Activated T-cell treated with anti-CD3 and anti-CD28 coated beads, Interleukin-2, amount 50 U/mL, for 1 hour (primary cell): Measurements from ENCODE around the gene LRP1-AS.
A peak's percentile ranks its signal among the peaks of the same experiment; 100 is the strongest.

Source experiments
- DNase-seq: peaks from one replicate; pipeline ENCODE4 v3.0.0-alpha.2; 2020

LRP1-AS gene

GRCh38 chr12:57146961-57147944 lies at the start of gene LRP1-AS:
Gene LRP1-AS (minus strand): TSS chr12:57147619.
- DNase-seq, result no peak

GRCh38 chr12:57196956-57197355 lies 49.5 kb upstream of the LRP1-AS start:
- DNase-seq, result no peak

- DNase-seq, result no peak
Observed at GRCh38 chr12:57196439-57196838, 49.0 kb upstream of the LRP1-AS start.

GRCh38 chr12:57195611-57196371 lies 48.4 kb upstream of the LRP1-AS start:
- DNase-seq, result no peak

- DNase-seq, result no peak
Observed at GRCh38 chr12:57195186-57195585, 47.8 kb upstream of the LRP1-AS start.

- no peak for DNase-seq
Observed at GRCh38 chr12:57194253-57194652, 46.8 kb upstream of the LRP1-AS start.

GRCh38 chr12:57193706-57194245 lies 46.4 kb upstream of the LRP1-AS start:
- DNase-seq, result no peak

GRCh38 chr12:57192920-57193319 lies 45.5 kb upstream of the LRP1-AS start:
- DNase-seq, result no peak

- DNase-seq, result no peak
Observed at GRCh38 chr12:57191410-57191809, 44.0 kb upstream of the LRP1-AS start.

- DNase-seq, result no peak
Observed at GRCh38 chr12:57190821-57191220, 43.4 kb upstream of the LRP1-AS start.

- DNase-seq, result no peak
Observed at GRCh38 chr12:57190037-57190436, 42.6 kb upstream of the LRP1-AS start.

- DNase-seq, result no peak
Observed at GRCh38 chr12:57188090-57188425, 40.6 kb upstream of the LRP1-AS start.

GRCh38 chr12:57187222-57188089 lies 40.0 kb upstream of the LRP1-AS start:
- DNase-seq, result no peak

GRCh38 chr12:57185906-57186508 lies 38.6 kb upstream of the LRP1-AS start:
- DNase-seq, result no peak

- no peak for DNase-seq
Observed at GRCh38 chr12:57185403-57185802, 38.0 kb upstream of the LRP1-AS start.

- no peak for DNase-seq
Observed at GRCh38 chr12:57183939-57184725, 36.7 kb upstream of the LRP1-AS start.

- DNase-seq, result peak; percentile 83
Observed at GRCh38 chr12:57182918-57183575, 35.6 kb upstream of the LRP1-AS start.

GRCh38 chr12:57181561-57182155 lies 34.2 kb upstream of the LRP1-AS start:
- DNase-seq, result no peak

GRCh38 chr12:57181072-57181471 lies 33.7 kb upstream of the LRP1-AS start:
- DNase-seq, result no peak

GRCh38 chr12:57180321-57180989 lies 33.0 kb upstream of the LRP1-AS start:
- DNase-seq, result no peak
